ENCODE measurements around the gene CHST12. TPM values are rescaled to one million over a fixed set of nuclear protein-coding genes. Genes with fewer than 3 reads are reported as not detected.

Gene CHST12
- total RNA-seq, 1 donor from 2014 or later: 42.7 TPM

DNA sequence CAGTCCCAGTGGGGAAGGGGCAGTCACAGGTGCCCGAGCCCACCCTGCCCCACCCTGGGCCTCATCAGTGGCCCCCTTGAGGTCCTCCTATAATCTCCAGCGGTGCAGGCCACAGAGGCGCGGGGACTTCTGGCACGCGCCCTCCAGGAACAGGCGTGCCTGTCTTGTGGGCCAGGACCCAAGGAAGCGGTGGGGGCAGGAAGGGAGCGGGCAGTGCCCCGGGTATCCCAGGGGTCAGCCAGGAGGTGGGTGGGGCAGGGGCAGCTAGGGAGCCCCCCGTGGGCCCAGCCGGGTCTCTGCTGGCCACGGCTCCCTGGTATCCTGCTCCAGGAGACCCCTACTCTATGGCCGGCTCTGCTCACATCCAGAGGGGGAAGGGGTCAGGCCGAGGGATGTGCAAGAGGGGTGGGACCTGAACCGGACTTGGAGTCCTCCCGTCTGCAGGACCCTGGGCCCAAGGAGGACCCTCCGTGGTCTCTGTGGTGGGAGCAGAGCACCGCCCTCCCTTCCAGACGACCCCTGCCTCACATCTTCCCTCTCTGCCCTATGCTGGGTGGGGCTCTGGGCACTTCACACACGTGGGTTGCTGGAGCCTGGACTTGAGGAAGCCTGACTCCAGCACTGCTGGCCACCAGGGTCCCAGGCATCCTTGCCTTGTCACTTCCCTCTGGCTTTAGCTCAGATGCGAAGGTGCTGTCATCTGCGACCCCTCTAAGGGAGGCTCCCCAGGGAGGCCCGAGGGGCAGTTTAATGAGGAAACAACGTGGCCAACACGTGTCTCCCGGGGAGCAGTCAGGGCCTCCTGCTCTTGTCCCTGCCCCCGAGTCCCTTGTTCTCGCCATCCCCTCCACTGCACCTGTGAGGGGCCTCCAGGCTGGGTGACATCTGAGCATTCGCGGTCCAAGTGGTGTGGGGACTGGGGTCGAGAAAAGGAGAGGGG is 91.0 kb downstream of the CHST12 start:
- intact Hi-C loops (cut with micrococcal nuclease): no loop called here

DNA sequence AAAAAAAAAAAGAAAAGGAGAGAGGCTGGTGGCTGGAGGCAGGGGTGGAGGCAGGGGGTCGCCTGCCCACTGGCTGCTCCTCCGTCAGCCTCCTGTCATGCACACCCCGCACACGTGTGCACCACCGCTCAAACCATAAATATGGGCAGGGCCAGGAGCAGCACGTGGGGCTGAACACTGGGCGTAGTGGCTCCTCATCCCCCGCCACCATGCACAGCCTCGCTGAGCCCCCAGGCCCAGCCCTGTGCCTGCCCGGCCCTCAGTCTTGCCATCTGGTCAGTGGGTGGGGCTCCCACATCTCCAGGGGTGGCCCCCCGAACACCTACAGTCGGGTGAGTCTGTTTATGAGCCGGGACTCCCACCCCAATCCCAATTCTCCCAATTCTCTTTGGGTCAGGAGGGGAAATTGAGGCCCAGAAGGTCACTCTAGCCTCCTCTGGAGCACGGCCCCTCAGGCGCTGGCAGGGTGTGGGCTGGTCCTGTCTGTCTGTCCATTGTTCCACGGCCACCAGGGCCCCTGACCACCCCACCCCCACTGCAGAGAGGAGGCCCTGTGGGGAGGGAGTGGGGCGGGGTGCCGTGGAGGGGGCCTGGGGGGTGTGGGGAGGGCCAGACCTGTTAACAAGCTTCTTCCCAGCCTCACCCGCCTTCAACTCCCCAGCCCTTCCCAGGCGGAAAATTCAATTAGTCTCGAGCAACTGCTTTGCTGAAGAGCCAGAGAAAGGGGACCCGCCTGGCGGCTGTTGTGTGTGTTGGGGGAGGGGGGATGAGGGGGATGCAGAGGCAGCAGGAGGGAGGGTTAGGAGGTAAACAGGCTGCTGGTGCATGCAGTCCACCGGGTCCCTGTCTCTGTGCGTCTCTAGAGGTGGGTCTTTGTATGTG is 92.2 kb downstream of the CHST12 start:
- intact Hi-C loops (cut with micrococcal nuclease): no loop called here

- intact Hi-C loops (cut with micrococcal nuclease): no loop called here
These were observed 93.0 kb downstream of the CHST12 start for GRCh38 chr7:2496375-2496774.

DNA sequence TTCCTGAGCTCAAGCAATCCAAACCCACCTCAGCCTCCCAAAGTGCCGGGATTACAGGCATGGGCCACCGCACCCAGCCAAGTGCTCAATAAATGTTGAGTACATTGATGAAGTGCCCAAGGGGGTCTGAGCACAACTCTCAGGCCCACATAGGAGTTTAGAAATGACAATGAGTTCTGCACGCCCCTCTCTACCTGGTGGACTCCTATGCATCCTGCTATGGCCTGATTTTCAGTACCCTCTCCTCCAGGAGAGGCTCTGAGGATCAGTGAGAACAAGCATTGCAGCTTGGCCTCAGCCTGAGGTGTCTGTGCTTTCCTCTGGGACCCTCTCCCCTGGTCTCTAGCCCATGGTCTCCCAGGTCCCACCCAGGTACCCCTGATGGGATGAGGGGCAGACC is 93.7 kb downstream of the CHST12 start:
- intact Hi-C loops (cut with micrococcal nuclease): no loop called here

GRCh38 chr7:2497500-2498336 is 94.3 kb downstream of the CHST12 start:
- intact Hi-C loops (cut with micrococcal nuclease): no loop called here

Other genes starting within 250 kb of the CHST12 start
- 111 and 112 TPM in 2 replicates for gene MAD1L1, start 170.7 kb upstream of the CHST12 start, total RNA-seq
- gene MRM2, start 161.4 kb upstream of the CHST12 start, total RNA-seq: 32.0 and 33.9 TPM in 2 replicates
- 71.2 and 72.1 TPM in 2 replicates for gene NUDT1, start 161.4 kb upstream of the CHST12 start, total RNA-seq
- 34.6 and 35.5 TPM in 2 replicates for gene SNX8, start 89.2 kb upstream of the CHST12 start, total RNA-seq
- 172 and 175 TPM in 2 replicates for gene EIF3B, start 48.8 kb upstream of the CHST12 start, total RNA-seq
- not detected in 2 replicates for gene GRIFIN, start 72.8 kb downstream of the CHST12 start, total RNA-seq
- 125 and 130 TPM in 2 replicates for gene LFNG, start 116.2 kb downstream of the CHST12 start, total RNA-seq
- 36.4 and 38.1 TPM in 2 replicates for gene BRAT1, start 151.9 kb downstream of the CHST12 start, total RNA-seq
- gene IQCE, start 155.4 kb downstream of the CHST12 start, total RNA-seq: 12.1 and 14.9 TPM in 2 replicates
- 22.4 and 23.7 TPM in 2 replicates for gene TTYH3, start 228.4 kb downstream of the CHST12 start, total RNA-seq

Data from T-helper 1 cell treated with Interleukin-12 subunit alpha and Interleukin-12 subunit beta and Interleukin-4 antibody, amounts not matched to agents 30 ng/mL and 1 ng/mL, for 36 hours (primary cell).